Measurements from ENCODE around the gene EPB41L3.

EPB41L3 gene

DNA sequence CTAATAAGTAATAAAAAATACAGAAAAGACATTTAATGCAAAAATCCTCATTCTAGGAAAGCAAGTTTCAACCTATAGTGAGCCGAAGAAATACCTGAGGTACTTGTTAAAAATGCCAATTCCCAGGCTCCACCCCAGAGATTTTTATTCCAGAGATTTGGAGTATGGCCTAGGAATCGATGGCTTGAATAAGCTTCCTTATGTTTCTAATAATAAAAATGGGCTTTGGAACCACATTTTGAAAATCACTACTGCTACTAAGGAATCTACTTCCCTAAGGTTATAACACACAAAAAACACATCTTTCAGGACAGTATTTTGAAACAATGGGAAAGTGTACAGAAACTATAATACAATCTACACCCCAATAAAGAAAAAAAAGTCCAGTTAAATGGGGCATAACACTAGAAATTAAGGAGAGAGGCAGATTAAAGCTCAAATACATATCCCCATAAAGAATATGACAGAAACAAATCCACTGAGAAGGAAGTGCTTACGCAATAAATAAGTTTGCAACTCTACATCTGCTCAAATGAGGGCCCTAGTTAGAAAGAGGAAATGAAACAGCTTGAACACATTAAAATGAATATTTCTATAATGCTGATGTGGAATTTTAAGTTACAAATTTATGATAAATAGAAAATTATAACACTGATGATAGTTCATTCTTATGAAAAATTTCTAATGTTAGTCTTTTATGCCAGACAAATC is 103.7 kb downstream of the EPB41L3 start:
- Histone ChIP-seq H3K27ac (no peak overlapping the region), H3K36me3 (ENCODE audit: insufficient read depth) (no peaks in the 10 kb centered on the region), H3K27me3 (ENCODE audit: insufficient read depth, low read depth) (no peaks in the 10 kb centered on the region), H3K4me2 (no peak overlapping the region), H2AFZ (ENCODE audit: low read depth) (no peak overlapping the region), H3K4me3 (IDR thresholded peaks at IDR 0.05; ENCODE audit: insufficient read depth, low read depth, low read length) (no peak overlapping the region), H4K20me1 (ENCODE audit: insufficient read depth) (no peaks in the 10 kb centered on the region), H3K9ac (no peak overlapping the region), H3K79me2 (ENCODE audit: insufficient read depth, low read depth) (no peaks in the 10 kb centered on the region), H3K4me1 (ENCODE audit: low read depth, poor library complexity, severe bottlenecking) (no peaks in the 10 kb centered on the region)
- TF ChIP-seq CTCF (conservative IDR thresholded peaks at IDR 0.05; ENCODE audit: low read depth, low read length), result no peak

DNA sequence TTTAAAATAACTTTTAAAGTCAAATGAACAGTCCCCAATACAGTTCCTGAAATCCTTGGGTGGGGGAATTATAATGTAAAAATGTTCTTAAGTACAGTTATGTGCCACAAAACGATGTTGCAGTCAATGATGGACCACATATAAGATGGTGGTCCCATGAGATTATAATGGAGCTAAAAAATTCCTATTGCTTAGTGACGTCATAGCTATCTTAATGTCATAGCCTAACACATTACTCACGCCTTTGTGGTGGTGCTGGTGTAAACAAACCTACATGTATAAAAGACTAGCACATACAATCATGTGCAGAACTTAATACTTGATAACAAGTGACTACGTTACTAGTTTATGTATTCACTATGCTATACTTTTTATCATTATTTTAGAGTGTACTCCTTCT is 109.4 kb downstream of the EPB41L3 start:
- no peaks in the 10 kb centered on the region for H3K79me2 ChIP-seq (ENCODE audit: insufficient read depth, low read depth)
- H3K9ac ChIP-seq, result no peak overlapping the region
- no peaks in the 10 kb centered on the region for H3K36me3 ChIP-seq (ENCODE audit: insufficient read depth)
- no peak for TF ChIP-seq CTCF (conservative IDR thresholded peaks at IDR 0.05; ENCODE audit: low read depth, low read length)
- no peaks in the 10 kb centered on the region for H4K20me1 ChIP-seq (ENCODE audit: insufficient read depth)
- no peak overlapping the region for H3K4me2 ChIP-seq
- H3K27ac ChIP-seq, result no peak overlapping the region
- no peaks in the 10 kb centered on the region for H3K27me3 ChIP-seq (ENCODE audit: insufficient read depth, low read depth)
- H2AFZ ChIP-seq (ENCODE audit: low read depth), result no peak overlapping the region
- no peaks in the 10 kb centered on the region for H3K4me1 ChIP-seq (ENCODE audit: low read depth, poor library complexity, severe bottlenecking)
- no peak overlapping the region for H3K4me3 ChIP-seq (IDR thresholded peaks at IDR 0.05; ENCODE audit: insufficient read depth, low read depth, low read length)

- H3K27me3 ChIP-seq (ENCODE audit: insufficient read depth, low read depth), result no peaks in the 10 kb centered on the region
- H3K79me2 ChIP-seq (ENCODE audit: insufficient read depth, low read depth), result no peaks in the 10 kb centered on the region
- no peaks in the 10 kb centered on the region for H3K4me1 ChIP-seq (ENCODE audit: low read depth, poor library complexity, severe bottlenecking)
- no peak overlapping the region for H3K4me2 ChIP-seq
- no peaks in the 10 kb centered on the region for H3K36me3 ChIP-seq (ENCODE audit: insufficient read depth)
- H2AFZ ChIP-seq (ENCODE audit: low read depth), result no peak overlapping the region
- H3K27ac ChIP-seq, result no peak overlapping the region
- H4K20me1 ChIP-seq (ENCODE audit: insufficient read depth), result no peaks in the 10 kb centered on the region
- no peak for TF ChIP-seq CTCF (conservative IDR thresholded peaks at IDR 0.05; ENCODE audit: low read depth, low read length)
- no peak overlapping the region for H3K4me3 ChIP-seq (IDR thresholded peaks at IDR 0.05; ENCODE audit: insufficient read depth, low read depth, low read length)
- no peak overlapping the region for H3K9ac ChIP-seq
These were observed 111.8 kb downstream of the EPB41L3 start for GRCh38 chr18:5431836-5432575.

GRCh38 chr18:5430131-5430530 is 113.7 kb downstream of the EPB41L3 start:
- Histone ChIP-seq H4K20me1 (ENCODE audit: insufficient read depth) (no peaks in the 10 kb centered on the region), H3K36me3 (ENCODE audit: insufficient read depth) (no peaks in the 10 kb centered on the region), H3K27me3 (ENCODE audit: insufficient read depth, low read depth) (no peaks in the 10 kb centered on the region), H3K9ac (no peak overlapping the region), H3K27ac (no peak overlapping the region), H3K4me1 (ENCODE audit: low read depth, poor library complexity, severe bottlenecking) (peaks cover 10% of the 10 kb centered on the region), H3K4me2 (no peak overlapping the region), H3K4me3 (IDR thresholded peaks at IDR 0.05; ENCODE audit: insufficient read depth, low read depth, low read length) (no peak overlapping the region), H3K79me2 (ENCODE audit: insufficient read depth, low read depth) (no peaks in the 10 kb centered on the region), H2AFZ (ENCODE audit: low read depth) (no peak overlapping the region)
- TF ChIP-seq CTCF (conservative IDR thresholded peaks at IDR 0.05; ENCODE audit: low read depth, low read length), result no peak
